ENCODE results near the gene TUBGCP4.

GRCh38 chr15:43406189-43406588 is 35.3 kb downstream of the TUBGCP4 start:
- TF ChIP-seq POLR2A (IDR thresholded peaks at IDR 0.05) (no peak), CTCF (IDR thresholded peaks at IDR 0.05) (no peak)
